GM23338 (cell line): Measurements from ENCODE around the gene PXYLP1. TPM values are rescaled to one million over a fixed set of nuclear protein-coding genes. Genes with fewer than 3 reads are reported as not detected.

Experiments used
- ATAC-seq: fragments of 200-7000 bp; cut with Tn5 transposase; 3 replicates; pipeline ENCODE4 v1.9.1; 2020
- DNase-seq: peaks from one replicate; pipeline ENCODE4 v3.0.0-alpha.2; 2015; ENCODE audit warnings: low spot score
- H2AFZ ChIP-seq: fragments of 200-600 bp; sonication (generic); 2 replicates; pipeline ENCODE4 v1.8.0; 2016; ENCODE audit warnings: antibody characterized with exemption, mild to moderate bottlenecking, moderate library complexity
- H3F3A ChIP-seq: fragments of 200-600 bp; sonication (generic); replicated peaks from 2 replicates; pipeline ENCODE4 v1.8.0; 2017; ENCODE audit warnings: antibody characterized with exemption, mixed run types, low read depth
- H3K27ac ChIP-seq: fragments of 200-600 bp; sonication (generic); 2 replicates; pipeline ENCODE4 v1.6.1; 2016; ENCODE audit warnings: low read depth
- H3K27me3 ChIP-seq: fragments of 200-600 bp; sonication (generic); 2 replicates; pipeline ENCODE4 v1.8.0; 2016; ENCODE audit warnings: mild to moderate bottlenecking, mixed run types, moderate library complexity; ENCODE audit not compliant: insufficient read depth
- H3K36me3 ChIP-seq: fragments of 200-600 bp; sonication (generic); 2 replicates; pipeline ENCODE4 v1.8.0; 2016; ENCODE audit warnings: mild to moderate bottlenecking; ENCODE audit not compliant: insufficient read depth
- H3K4me1 ChIP-seq: fragments of 200-600 bp; sonication (generic); 2 replicates; pipeline ENCODE4 v1.8.0; 2016; ENCODE audit warnings: mild to moderate bottlenecking, moderate library complexity; ENCODE audit not compliant: insufficient read depth
- H3K4me2 ChIP-seq: fragments of 200-600 bp; sonication (generic); 2 replicates; pipeline ENCODE4 v1.7.1; 2017; ENCODE audit warnings: mixed run types
- H3K4me3 ChIP-seq: fragments of 200-600 bp; sonication (generic); 2 replicates; pipeline ENCODE4 v1.6.1; 2016; ENCODE audit warnings: mixed run types
- H3K79me2 ChIP-seq: fragments of 200-600 bp; sonication (generic); replicated peaks from 2 replicates; pipeline ENCODE4 v1.8.0; 2017; ENCODE audit warnings: mild to moderate bottlenecking; ENCODE audit not compliant: insufficient read depth
- H3K9me2 ChIP-seq: fragments of 200-600 bp; sonication (generic); 2 replicates; pipeline ENCODE4 v1.8.0; 2017; ENCODE audit not compliant: insufficient read depth
- H4K20me1 ChIP-seq: fragments of 200-600 bp; sonication (generic); replicated peaks from 2 replicates; pipeline ENCODE4 v1.8.0; 2017; ENCODE audit warnings: mild to moderate bottlenecking; ENCODE audit not compliant: insufficient read depth
- H3K27ac Mint-ChIP-seq: 2 replicates; pipeline ENCODE4 v1.8.0; 2020; ENCODE audit warnings: inconsistent platforms, mild to moderate bottlenecking, moderate library complexity, mixed read lengths
- H3K27me3 Mint-ChIP-seq: 3 replicates; pipeline ENCODE4 v1.8.0; 2022; ENCODE audit warnings: low read depth, mild to moderate bottlenecking, moderate library complexity, mixed read lengths, inconsistent platforms; ENCODE audit not compliant: insufficient read depth, poor library complexity
- H3K36me3 Mint-ChIP-seq: 3 replicates; pipeline ENCODE4 v1.8.0; 2021; ENCODE audit warnings: low read depth, mild to moderate bottlenecking, inconsistent platforms, moderate library complexity, mixed read lengths
- H3K4me1 Mint-ChIP-seq: 3 replicates; pipeline ENCODE4 v1.8.0; 2020; ENCODE audit warnings: mild to moderate bottlenecking, inconsistent platforms, mixed read lengths
- H3K4me3 Mint-ChIP-seq: 3 replicates; pipeline ENCODE4 v1.8.0; 2021; ENCODE audit warnings: moderate library complexity, mild to moderate bottlenecking, inconsistent platforms, mixed read lengths
- H3K9me3 Mint-ChIP-seq: 3 replicates; pipeline ENCODE4 v1.8.0; 2020; ENCODE audit warnings: moderate library complexity, mild to moderate bottlenecking, inconsistent platforms, mixed read lengths
- CREB1 ChIP-seq: fragments of 250-450 bp; sonication (Bioruptor Pico); IDR thresholded peaks from 2 replicates; pipeline ENCODE4 v1.5.0; 2020; ENCODE audit warnings: low read depth, mild to moderate bottlenecking, moderate library complexity
- CTCF ChIP-seq, 2 experiments: fragments of 200-600 bp in 1 of 2; sonication (generic) in 1 of 2; conservative IDR thresholded peaks; 2 replicates each; pipeline versions ENCODE4 v1.5.1 to v1.6.1; 2016 to 2017; ENCODE audit warnings: antibody characterized with exemption in 2 of 2, low read depth in 2 of 2, mild to moderate bottlenecking in 2 of 2, moderate library complexity in 1 of 2
- ETS1 ChIP-seq: IDR thresholded peaks from 2 replicates; pipeline ENCODE4 v1.6.1; 2016; ENCODE audit warnings: antibody characterized with exemption
- EZH2 ChIP-seq: fragments of 200-600 bp; sonication (generic); IDR thresholded peaks from one replicate; pipeline ENCODE4 v1.8.0; 2017; ENCODE audit warnings: antibody characterized with exemption, mild to moderate bottlenecking, low read depth; ENCODE audit not compliant: unreplicated experiment
- EZH2phosphoT487 ChIP-seq: fragments of 200-600 bp; sonication (generic); IDR thresholded peaks from one replicate; pipeline ENCODE4 v1.8.1; 2018; ENCODE audit warnings: antibody characterized with exemption; ENCODE audit not compliant: unreplicated experiment
- JUNB ChIP-seq: IDR thresholded peaks from one replicate; pipeline ENCODE4 v1.6.1; 2016; ENCODE audit warnings: antibody characterized with exemption; ENCODE audit not compliant: unreplicated experiment
- NANOG ChIP-seq: IDR thresholded peaks from 2 replicates; pipeline ENCODE4 v1.6.1; 2016; ENCODE audit warnings: antibody characterized with exemption, borderline replicate concordance
- POLR2AphosphoS5 ChIP-seq: IDR thresholded peaks from 2 replicates; pipeline ENCODE4 v1.6.1; 2016; ENCODE audit warnings: antibody characterized with exemption, low read depth
- REST ChIP-seq: IDR thresholded peaks from one replicate; pipeline ENCODE4 v1.6.1; 2018; ENCODE audit warnings: antibody characterized with exemption; ENCODE audit not compliant: unreplicated experiment
- STAT1 ChIP-seq: IDR thresholded peaks from one replicate; pipeline ENCODE4 v1.6.1; 2016; ENCODE audit warnings: antibody characterized with exemption; ENCODE audit not compliant: unreplicated experiment
- ZNF114 ChIP-seq: fragments of 250-450 bp; sonication (Bioruptor Pico); IDR thresholded peaks from 2 replicates; pipeline ENCODE4 v1.5.0; 2020; ENCODE audit warnings: mild to moderate bottlenecking, moderate library complexity
- ZNF331 ChIP-seq: fragments of 250-450 bp; sonication (Bioruptor Pico); IDR thresholded peaks from 2 replicates; pipeline ENCODE4 v1.5.0; 2020; ENCODE audit warnings: low read depth, mild to moderate bottlenecking, moderate library complexity
- ZNF462 ChIP-seq: fragments of 250-450 bp; sonication (Bioruptor Pico); IDR thresholded peaks from 2 replicates; pipeline ENCODE4 v1.5.0; 2020; ENCODE audit warnings: mild to moderate bottlenecking, moderate library complexity
- polyA plus RNA-seq: library from polyadenylated mRNA; unstranded; fragments of >200 nt; fragmentation: Nextera tagmentation; extraction: Ambion mirVana; gene quantifications from 2 replicates; pipeline ENCODE4 v1.2.1, GENCODE V29; 2016
- total RNA-seq: library from RNA; depleted of rRNA; stranded (reverse); fragments of >200 nt; shearing (Covaris generic); gene quantifications from 2 replicates; pipeline ENCODE4 v1.2.3, GENCODE V29; 2014

Gene PXYLP1
- total and polyA plus RNA-seq, 2 experiments from 2014 or later = 8.9 to 20.1 TPM

GRCh38 chr3:141201122-141201521 is 30.5 kb upstream of the PXYLP1 start:
- DNase-seq (peak; percentile 28), ATAC-seq (peak; percentile 78)
- Mint-ChIP-seq H3K27ac (no peak overlapping the region), H3K4me3 (no peak overlapping the region), H3K9me3 (no peaks in the 10 kb centered on the region), H3K27me3 (peaks cover 4% of the 10 kb centered on the region), H3K4me1 (peaks cover 7% of the 10 kb centered on the region; the same call in 2 of the 3 replicates), H3K36me3 (no peaks in the 10 kb centered on the region)
- Histone ChIP-seq H4K20me1 (no peaks in the 10 kb centered on the region), H3F3A (no peaks in the 10 kb centered on the region), H2AFZ (no peak overlapping the region), H3K79me2 (no peaks in the 10 kb centered on the region), H3K9me2 (no peaks in the 10 kb centered on the region; the same call in 1 of the 2 replicates), H3K27ac (no peak overlapping the region), H3K27me3 (no peaks in the 10 kb centered on the region), H3K4me2 (no peak overlapping the region), H3K36me3 (no peaks in the 10 kb centered on the region), H3K4me3 (no peak overlapping the region), H3K4me1 (no peaks in the 10 kb centered on the region; the same call in 1 of the 2 replicates)
- no peak for TF ChIP-seq POLR2AphosphoS5
- TF ChIP-seq EZH2phosphoT487 = no peak
- no peak for TF ChIP-seq CREB1
- TF ChIP-seq NANOG = no peak
- no peak for TF ChIP-seq STAT1
- TF ChIP-seq ZNF331 (CRISPR knock-in tag) = no peak
- no peak for TF ChIP-seq JUNB
- TF ChIP-seq REST = no peak
- TF ChIP-seq CTCF (conservative IDR thresholded peaks at IDR 0.05; ENCODE audit: low read depth in 2 of 2) = no peak
- TF ChIP-seq ZNF462 = no peak
- no peak for TF ChIP-seq EZH2
- no peak for TF ChIP-seq ETS1
- no peak for TF ChIP-seq ZNF114
